PFSK-1 (cell line): Measurements from ENCODE around the gene PLCL2.

Experiments used
- FOXP2 ChIP-seq: optimal IDR thresholded peaks from 2 replicates; pipeline ENCODE3; 2011; ENCODE audit warnings: borderline replicate concordance, control low read depth, inconsistent platforms; ENCODE audit not compliant: insufficient read depth; ENCODE audit errors: extremely low read length, extremely low read depth
- POLR2AphosphoS5 ChIP-seq: IDR thresholded peaks from 2 replicates; pipeline ENCODE4 v1.6.1; 2012; ENCODE audit warnings: low read depth, mild to moderate bottlenecking, control low read depth, low read length, moderate library complexity
- SIN3A ChIP-seq: IDR thresholded peaks from 2 replicates; pipeline ENCODE4 v1.6.1; 2012; ENCODE audit warnings: mild to moderate bottlenecking, low read length, moderate library complexity, borderline replicate concordance; ENCODE audit not compliant: insufficient read depth
- TAF1 ChIP-seq: IDR thresholded peaks from 2 replicates; pipeline ENCODE4 v1.6.1; 2012; ENCODE audit warnings: low read length, control low read depth, borderline replicate concordance; ENCODE audit not compliant: insufficient read depth
- TF ChIP-seq, protein P1 (sequence below), 2 experiments: IDR thresholded peaks; 2 replicates each; pipeline versions ENCODE4 v1.6.1 to v1.8.0; 2011 to 2012; ENCODE audit warnings: low read depth in 2 of 2, low read length in 2 of 2, control low read depth in 1 of 2, inconsistent platforms in 1 of 2, mild to moderate bottlenecking in 1 of 2, moderate library complexity in 1 of 2; ENCODE audit not compliant: insufficient read depth in 1 of 2

PLCL2 gene

DNA sequence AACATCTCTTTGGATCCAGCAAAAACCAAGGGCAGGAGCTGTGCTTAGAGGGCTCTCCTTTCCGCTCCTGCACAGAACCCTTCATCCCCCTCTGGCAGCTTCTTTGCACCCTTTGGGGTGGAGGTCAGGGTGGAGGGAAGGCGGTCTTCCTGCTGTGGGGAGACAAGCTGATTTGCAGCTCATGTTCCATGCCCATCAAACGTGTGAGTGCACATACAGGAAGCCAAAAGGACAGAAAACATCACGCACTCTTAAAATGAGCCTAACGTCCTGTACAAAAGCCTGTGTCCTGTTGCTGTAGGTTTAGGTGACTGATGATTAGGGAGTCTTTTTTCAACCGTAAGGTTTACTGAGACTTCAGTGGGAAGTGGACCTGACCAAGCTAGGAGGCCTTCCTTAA, 195.2 kb downstream of the PLCL2 start:
- TF ChIP-seq, protein P1, sequence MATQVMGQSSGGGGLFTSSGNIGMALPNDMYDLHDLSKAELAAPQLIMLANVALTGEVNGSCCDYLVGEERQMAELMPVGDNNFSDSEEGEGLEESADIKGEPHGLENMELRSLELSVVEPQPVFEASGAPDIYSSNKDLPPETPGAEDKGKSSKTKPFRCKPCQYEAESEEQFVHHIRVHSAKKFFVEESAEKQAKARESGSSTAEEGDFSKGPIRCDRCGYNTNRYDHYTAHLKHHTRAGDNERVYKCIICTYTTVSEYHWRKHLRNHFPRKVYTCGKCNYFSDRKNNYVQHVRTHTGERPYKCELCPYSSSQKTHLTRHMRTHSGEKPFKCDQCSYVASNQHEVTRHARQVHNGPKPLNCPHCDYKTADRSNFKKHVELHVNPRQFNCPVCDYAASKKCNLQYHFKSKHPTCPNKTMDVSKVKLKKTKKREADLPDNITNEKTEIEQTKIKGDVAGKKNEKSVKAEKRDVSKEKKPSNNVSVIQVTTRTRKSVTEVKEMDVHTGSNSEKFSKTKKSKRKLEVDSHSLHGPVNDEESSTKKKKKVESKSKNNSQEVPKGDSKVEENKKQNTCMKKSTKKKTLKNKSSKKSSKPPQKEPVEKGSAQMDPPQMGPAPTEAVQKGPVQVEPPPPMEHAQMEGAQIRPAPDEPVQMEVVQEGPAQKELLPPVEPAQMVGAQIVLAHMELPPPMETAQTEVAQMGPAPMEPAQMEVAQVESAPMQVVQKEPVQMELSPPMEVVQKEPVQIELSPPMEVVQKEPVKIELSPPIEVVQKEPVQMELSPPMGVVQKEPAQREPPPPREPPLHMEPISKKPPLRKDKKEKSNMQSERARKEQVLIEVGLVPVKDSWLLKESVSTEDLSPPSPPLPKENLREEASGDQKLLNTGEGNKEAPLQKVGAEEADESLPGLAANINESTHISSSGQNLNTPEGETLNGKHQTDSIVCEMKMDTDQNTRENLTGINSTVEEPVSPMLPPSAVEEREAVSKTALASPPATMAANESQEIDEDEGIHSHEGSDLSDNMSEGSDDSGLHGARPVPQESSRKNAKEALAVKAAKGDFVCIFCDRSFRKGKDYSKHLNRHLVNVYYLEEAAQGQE (IDR thresholded peaks at IDR 0.05; ENCODE audit: insufficient read depth in 1 of 2, low read depth in 2 of 2, low read length in 2 of 2): no peak
- TF ChIP-seq FOXP2 (no peak), SIN3A (no peak), TAF1 (no peak), POLR2AphosphoS5 (no peak)

DNA sequence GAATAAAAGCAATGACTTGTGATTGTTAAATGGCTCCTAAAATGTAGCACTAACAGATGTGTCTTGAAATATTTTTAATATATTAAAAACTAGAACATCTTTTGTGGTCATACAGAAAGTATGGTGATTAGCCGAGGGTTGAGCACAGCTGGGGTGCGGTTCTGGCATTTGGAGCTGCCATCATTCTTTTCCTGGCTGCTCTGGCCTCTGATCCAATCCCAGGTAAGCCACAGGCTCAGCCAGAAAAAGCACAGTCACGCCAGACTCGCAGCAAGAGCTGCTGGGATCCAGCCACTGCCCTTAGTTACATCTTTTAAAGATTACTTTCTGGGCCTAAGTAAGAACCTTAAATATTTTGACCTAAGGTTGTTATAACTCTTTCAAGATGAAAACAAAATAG, 196.8 kb downstream of the PLCL2 start:
- TF ChIP-seq SIN3A (no peak), POLR2AphosphoS5 (no peak), FOXP2 (no peak), TAF1 (no peak)
- TF ChIP-seq, protein P1 (IDR thresholded peaks at IDR 0.05; ENCODE audit: insufficient read depth in 1 of 2, low read depth in 2 of 2, low read length in 2 of 2): no peak

GRCh38 chr3:17087509-17087908, 202.8 kb downstream of the PLCL2 start:
- TF ChIP-seq, protein P1 (IDR thresholded peaks at IDR 0.05; ENCODE audit: insufficient read depth in 1 of 2, low read depth in 2 of 2, low read length in 2 of 2): no peak

- TF ChIP-seq SIN3A: no peak
- no peak for TF ChIP-seq FOXP2
- TF ChIP-seq TAF1: no peak
- TF ChIP-seq POLR2AphosphoS5: no peak
- TF ChIP-seq, protein P1 (IDR thresholded peaks at IDR 0.05; ENCODE audit: insufficient read depth in 1 of 2, low read depth in 2 of 2, low read length in 2 of 2): no peak
These were observed 203.3 kb downstream of the PLCL2 start for GRCh38 chr3:17088017-17088416.

DNA sequence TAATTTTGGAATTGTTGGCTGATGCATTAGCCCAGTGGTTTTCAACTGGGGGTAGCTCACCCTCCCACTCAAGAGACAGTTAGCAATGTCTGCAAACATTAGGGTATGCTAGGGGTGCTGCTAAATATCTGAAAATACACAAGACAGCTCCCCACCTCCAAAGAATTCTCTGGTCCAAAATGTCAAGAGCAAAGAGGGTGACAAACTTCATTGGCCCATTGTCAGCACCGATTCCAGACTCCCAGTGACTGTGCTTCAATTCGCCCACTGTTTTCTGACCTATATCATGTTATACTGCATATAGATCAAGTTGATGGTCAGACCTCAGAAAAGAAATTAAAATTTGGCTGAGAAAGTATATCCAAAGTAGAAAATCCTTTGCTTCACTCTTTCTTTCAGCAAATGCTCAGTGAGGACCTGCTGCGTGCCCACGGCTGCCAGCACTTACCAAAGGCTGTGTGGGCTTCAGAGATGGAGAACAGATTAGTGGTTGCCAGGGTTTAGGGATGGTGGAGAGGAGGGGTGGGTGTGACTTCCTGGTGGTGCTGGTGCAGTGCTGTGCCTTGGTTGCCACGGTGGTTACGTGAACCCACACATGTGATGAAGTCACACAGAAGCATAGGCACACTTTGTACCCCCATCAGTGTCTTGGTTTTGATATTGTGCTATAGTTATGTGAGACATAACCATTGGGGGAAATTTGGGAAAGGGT, 204.0 kb downstream of the PLCL2 start:
- TF ChIP-seq FOXP2: no peak
- TF ChIP-seq TAF1: no peak
- no peak for TF ChIP-seq SIN3A
- TF ChIP-seq, protein P1 (IDR thresholded peaks at IDR 0.05; ENCODE audit: insufficient read depth in 1 of 2, low read depth in 2 of 2, low read length in 2 of 2): no peak
